GM19193 (cell line): ENCODE data around the gene CLIP2.

Source experiments
- POLR2A ChIP-seq: IDR thresholded peaks from 4 replicates; pipeline ENCODE4 v1.6.1; 2011; ENCODE audit not compliant: insufficient read depth, insufficient read length; ENCODE audit errors: extremely low read depth

CLIP2 gene

GRCh38 chr7:74289018-74289658 lies at the start of gene CLIP2:
TSS of gene CLIP2 (plus strand) at chr7:74289407. CDS start at chr7:74317547, 28,140 bp downstream.
- TF ChIP-seq POLR2A: peak; percentile 73

GRCh38 chr7:74240482-74240881 lies 48.7 kb upstream of the CLIP2 start:
- no peak for TF ChIP-seq POLR2A

GRCh38 chr7:74242122-74242443 lies 47.1 kb upstream of the CLIP2 start:
- no peak for TF ChIP-seq POLR2A

GRCh38 chr7:74246497-74246896 lies 42.7 kb upstream of the CLIP2 start:
- TF ChIP-seq POLR2A: no peak

DNA sequence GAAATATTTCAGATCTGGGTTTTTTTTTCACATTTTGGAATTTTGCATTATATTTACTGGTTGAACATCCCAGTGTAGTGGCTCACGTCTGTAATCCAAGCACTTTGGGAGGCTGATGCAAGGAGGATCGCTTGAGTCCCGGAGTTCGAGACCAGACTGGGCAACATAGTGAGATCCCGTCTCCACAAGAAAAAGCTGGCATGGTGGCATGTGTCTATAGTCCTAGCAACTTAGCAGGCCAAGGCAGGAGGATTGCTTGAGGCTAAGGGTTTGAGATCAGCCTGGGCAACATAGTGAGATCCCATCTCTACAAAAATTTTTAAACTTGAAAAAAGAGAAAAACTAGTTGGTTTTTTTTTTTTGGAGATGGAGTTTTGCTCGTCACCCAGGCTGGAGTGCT lies 41.1 kb upstream of the CLIP2 start:
- TF ChIP-seq POLR2A: no peak

DNA sequence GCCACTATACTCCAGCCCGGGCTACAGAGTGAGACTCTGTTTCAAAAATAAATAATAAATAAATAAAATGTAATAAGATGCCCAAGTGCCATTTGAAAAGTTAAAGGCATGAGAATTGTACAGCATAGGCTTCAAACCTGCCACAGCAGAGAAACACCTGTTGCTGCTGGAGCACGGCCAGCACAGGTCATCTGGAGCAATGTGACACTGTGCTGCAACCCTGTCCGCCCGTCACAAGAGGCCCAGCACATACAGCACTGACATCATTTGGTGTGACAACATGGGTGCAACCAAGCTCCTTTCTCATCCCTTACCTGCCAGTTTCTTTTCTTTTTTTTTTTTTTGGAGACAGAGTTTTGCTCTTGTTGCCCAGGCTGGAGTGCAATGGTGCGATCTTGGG lies 36.3 kb upstream of the CLIP2 start:
- TF ChIP-seq POLR2A: no peak

DNA sequence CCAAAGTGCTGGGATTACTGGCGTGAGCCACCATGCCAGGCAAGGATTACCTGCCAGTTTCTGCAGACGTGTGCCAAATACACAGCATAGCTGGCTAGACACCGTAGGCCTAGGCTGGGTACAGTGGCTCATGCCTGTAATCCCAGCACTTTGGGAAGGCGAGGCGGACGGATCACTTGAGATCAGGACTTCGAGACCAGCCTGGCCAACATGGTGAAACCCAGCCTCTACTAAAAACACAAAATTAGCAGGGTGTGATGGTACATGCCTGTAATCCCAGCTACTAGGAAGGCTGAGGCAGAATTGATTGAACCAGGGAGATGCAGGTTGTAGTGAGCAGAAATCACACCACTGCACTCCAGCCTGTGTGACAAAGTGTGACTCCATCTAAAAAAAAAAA lies 35.9 kb upstream of the CLIP2 start:
- no peak for TF ChIP-seq POLR2A

GRCh38 chr7:74253835-74254128 lies 35.4 kb upstream of the CLIP2 start:
- TF ChIP-seq POLR2A: no peak

DNA sequence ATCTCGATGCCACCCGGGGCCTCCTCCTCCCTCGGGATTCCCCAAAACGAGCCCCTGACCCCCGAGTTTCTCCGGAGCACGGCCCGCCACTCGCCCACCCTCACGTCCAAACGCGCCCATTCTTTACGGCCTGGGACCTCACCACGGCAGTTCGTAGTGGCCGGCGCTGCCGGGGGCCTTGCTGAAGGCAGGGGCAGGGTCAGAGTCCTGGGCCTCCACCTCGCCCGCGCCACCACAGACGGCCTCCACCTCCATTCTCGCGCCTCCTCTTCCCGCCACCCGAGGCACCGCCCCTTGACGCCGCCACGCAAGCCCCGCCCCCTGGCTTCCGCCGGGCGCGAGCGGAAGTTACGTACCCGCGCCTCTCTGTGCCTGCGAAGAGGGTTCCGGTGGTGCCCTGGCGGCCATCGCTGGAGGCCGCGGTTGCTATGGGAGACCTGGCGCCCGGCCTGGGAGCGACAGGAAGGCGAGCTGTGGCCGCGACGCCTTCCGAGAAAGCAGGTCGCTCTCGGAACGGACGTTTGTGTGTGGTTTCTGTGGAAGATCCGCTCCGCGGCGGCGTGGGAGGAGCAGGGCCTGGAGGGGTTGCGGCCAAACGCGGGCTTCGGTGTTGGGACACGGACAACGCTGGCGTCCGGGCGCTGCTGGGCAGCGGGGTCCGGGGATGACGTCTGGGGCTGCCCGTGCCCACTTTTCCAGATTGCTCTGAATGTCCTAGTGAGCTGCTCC lies 34.9 kb upstream of the CLIP2 start, which contains the start of gene RFC2:
Gene RFC2 (minus strand): TSS at position 271 of the 729 bp plus-strand sequence. CDS start 16 bp downstream, at position 255.
- peak; percentile 85 for TF ChIP-seq POLR2A

GRCh38 chr7:74254858-74255379 lies 34.3 kb upstream of the CLIP2 start:
- TF ChIP-seq POLR2A: no peak

DNA sequence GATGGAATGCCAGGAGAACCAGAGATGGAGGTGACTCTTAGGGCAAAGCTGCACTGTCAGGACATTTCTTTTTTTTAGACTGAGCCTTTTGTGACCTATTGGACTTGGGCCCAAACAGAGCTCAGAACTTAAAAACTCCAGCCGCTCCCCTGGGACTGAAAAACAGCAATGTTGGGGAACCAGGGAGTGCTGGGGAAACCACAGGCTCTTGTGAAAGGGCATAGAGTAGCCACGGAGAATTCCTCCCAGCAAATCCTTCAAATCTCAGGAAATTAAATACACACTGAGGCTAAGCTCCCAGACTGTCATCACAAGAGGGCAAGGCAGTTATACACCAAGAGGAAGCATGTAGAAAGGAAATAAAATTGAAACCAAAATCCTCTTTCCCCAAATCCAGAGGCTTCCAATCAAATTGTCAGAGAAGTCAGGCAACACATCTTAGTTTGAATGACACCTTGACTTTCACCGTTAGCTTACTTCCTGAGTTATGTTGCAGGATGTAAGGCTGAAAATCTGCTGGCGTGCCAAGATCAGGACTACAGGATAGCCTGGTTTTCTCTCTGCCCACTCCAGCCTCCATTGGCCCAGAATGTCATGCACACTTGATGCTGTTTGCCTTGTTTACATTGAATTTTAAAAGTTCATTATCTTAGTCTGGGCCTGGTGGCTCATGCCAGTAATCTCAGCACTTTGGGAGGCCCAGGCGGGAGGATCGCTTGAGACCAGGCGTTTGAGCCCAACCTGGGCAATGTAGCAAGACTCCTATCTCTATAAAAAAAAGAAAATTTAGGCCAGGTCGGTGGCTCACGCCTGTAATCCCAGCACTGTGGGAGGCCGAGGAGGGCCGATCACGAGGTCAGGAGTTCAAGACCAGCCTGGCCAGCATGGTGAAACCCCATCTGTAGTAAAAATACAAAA lies 32.5 kb upstream of the CLIP2 start:
- TF ChIP-seq POLR2A: no peak

- no peak for TF ChIP-seq POLR2A
Observed at GRCh38 chr7:74258639-74259038, 30.6 kb upstream of the CLIP2 start.

GRCh38 chr7:74262639-74263398 lies 26.4 kb upstream of the CLIP2 start:
- TF ChIP-seq POLR2A: no peak

DNA sequence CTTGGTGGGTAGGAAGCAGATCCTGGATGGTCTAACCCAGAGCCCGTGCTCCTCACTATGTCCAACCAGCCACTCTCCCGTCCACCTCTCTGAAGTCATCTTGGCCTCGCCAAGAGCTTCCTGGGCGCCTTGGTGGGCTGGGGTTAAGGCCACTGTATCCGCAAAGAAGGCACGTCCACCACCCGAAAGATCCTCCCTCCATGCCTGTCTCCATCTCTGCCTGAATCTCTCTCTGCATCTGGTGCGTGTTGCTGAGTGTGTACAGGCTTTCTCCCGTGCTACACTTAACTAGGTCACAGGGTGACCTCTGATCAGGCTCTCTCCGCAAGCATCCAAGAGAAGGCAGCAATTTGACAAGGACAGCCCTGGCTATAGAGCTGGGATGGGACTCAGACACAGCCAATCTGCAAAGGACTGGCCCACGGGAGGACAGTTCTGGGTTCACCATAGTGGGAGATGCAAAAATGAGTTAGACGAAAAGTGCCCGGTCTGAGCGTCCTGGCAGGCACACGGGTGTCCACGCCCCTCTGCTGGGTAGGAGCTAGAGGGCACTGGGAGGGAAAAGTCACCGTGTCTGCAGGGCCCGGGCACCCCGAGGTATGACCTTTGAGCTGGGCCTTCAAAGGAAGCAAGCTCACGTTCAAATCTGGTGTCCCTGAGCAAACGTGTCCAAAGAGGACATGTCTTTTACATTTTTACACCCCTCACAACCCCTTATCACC lies 25.6 kb upstream of the CLIP2 start:
- no peak for TF ChIP-seq POLR2A
